Cardiac muscle cell (in vitro differentiated cells and primary cell): ENCODE results near the gene RRAGD. TPM values are rescaled to one million over a fixed set of nuclear protein-coding genes. Genes with fewer than 3 reads are reported as not detected.

Source experiments
- DNase-seq, 2 donors: peaks; one replicate each; pipeline versions ENCODE4 v3.0.0 to v3.0.0-alpha.2; 2010 to 2017; ENCODE audit warnings: low read depth in 1 of 2, low spot score in 1 of 2
- H3K27ac ChIP-seq: fragments of 200-600 bp; sonication (generic); 2 replicates; pipeline ENCODE4 v1.5.1; 2016
- H3K27me3 ChIP-seq: fragments of 200-600 bp; sonication (generic); 2 replicates; pipeline ENCODE4 v1.6.0; 2016; ENCODE audit warnings: control low read depth
- H3K36me3 ChIP-seq: fragments of 200-600 bp; sonication (generic); 2 replicates; pipeline ENCODE4 v1.5.1; 2016; ENCODE audit warnings: control low read depth
- H3K4me1 ChIP-seq: fragments of 200-600 bp; sonication (generic); 2 replicates; pipeline ENCODE4 v1.8.1; 2017; ENCODE audit warnings: low read depth, mild to moderate bottlenecking, mixed run types
- H3K4me3 ChIP-seq: fragments of 200-600 bp; sonication (generic); 2 replicates; pipeline ENCODE4 v1.5.1; 2016; ENCODE audit warnings: mild to moderate bottlenecking
- H3K9me3 ChIP-seq: fragments of 200-600 bp; sonication (generic); 2 replicates; pipeline ENCODE4 v1.5.1; 2017; ENCODE audit warnings: low read depth, mild to moderate bottlenecking, control low read depth
- CTCF ChIP-seq: IDR thresholded peaks from 2 replicates; pipeline ENCODE4 v1.5.1; 2012; ENCODE audit warnings: low read depth, mild to moderate bottlenecking, low read length
- polyA plus RNA-seq: library from polyadenylated mRNA; unstranded; fragments of >200 nt; fragmentation: Nextera tagmentation; extraction: Ambion mirVana; gene quantifications from 2 replicates; pipeline ENCODE4 v1.2.1, GENCODE V29; 2016
- total RNA-seq: library from RNA; depleted of rRNA; stranded (reverse); fragments of >200 nt; gene quantifications from 2 replicates; pipeline ENCODE4 v1.2.3, GENCODE V29; 2016

RRAGD gene
- total and polyA plus RNA-seq, 2 experiments from 2014 or later = 33.2 to 40.1 TPM

DNA sequence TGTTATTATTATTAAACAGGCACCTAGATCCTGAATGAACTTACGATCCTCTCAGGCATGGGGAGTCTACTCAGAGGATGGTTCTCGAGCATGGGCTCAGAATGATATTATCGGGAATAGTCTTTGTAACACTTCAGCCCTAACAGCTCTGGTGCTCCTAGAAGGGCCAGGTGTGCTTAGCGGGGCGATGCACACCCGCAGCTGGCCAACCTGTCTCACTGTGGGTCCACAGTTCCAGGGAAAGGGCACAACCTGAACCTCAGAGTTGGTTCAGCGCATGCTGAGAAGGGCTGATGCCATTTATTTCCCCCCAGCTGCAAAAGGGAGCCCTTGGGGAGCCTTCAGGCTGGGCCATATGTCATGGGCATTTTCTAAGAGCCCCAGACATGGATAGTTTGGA, 26.2 kb downstream of the RRAGD start:
- no peak for DNase-seq
- Histone ChIP-seq H3K4me1 (no peaks in the 10 kb centered on the region), H3K27me3 (no peaks in the 10 kb centered on the region), H3K36me3 (peaks cover 11% of the 10 kb centered on the region), H3K9me3 (no peaks in the 10 kb centered on the region), H3K4me3 (no peak overlapping the region), H3K27ac (no peak overlapping the region)
- no peak for TF ChIP-seq CTCF

DNA sequence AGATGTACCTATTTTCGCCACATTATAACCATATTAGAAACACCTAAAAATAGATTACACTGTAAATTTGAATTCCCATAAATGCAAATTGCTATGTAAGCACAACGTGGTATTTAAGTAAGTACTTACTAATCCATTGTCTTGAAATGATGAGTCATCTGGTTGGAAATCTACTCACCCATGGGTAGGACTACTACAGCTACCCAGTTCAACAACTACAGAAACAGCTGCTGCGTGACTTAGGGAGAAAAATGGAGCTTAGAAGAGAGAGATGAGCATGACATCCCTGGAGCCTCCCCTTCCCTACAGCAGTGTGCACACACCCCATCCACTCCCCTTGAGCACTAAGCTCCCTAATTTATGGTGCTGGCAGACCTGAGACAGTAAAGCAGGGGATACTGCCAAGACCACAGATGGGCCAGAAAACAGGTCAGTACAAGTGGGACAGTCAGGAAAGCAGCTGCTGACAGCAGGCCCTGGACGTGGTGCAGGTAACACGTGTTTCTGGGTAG, 26.9 kb downstream of the RRAGD start:
- H3K4me3 ChIP-seq = no peak overlapping the region
- no peaks in the 10 kb centered on the region for H3K4me1 ChIP-seq
- H3K36me3 ChIP-seq = peaks cover 11% of the 10 kb centered on the region
- H3K27me3 ChIP-seq = no peaks in the 10 kb centered on the region
- no peaks in the 10 kb centered on the region for H3K9me3 ChIP-seq
- DNase-seq = peak in 1 of 2 donors; percentile 46
- no peak overlapping the region for H3K27ac ChIP-seq
- no peak for TF ChIP-seq CTCF

- Histone ChIP-seq H3K36me3 (peaks cover 3% of the 10 kb centered on the region), H3K27ac (no peak overlapping the region), H3K4me3 (no peak overlapping the region), H3K4me1 (peaks cover under 1% of the 10 kb centered on the region), H3K27me3 (no peaks in the 10 kb centered on the region), H3K9me3 (no peaks in the 10 kb centered on the region)
- DNase-seq = no peak
- no peak for TF ChIP-seq CTCF
Observed at GRCh38 chr6:89381031-89381430, 31.0 kb downstream of the RRAGD start.

GRCh38 chr6:89379281-89379680, 32.8 kb downstream of the RRAGD start:
- H3K27me3 ChIP-seq = no peaks in the 10 kb centered on the region
- H3K9me3 ChIP-seq = no peaks in the 10 kb centered on the region
- peaks cover 10% of the 10 kb centered on the region for H3K4me1 ChIP-seq
- no peak overlapping the region for H3K27ac ChIP-seq
- no peak for TF ChIP-seq CTCF
- peak in 1 of 2 donors; percentile 7 for DNase-seq
- H3K36me3 ChIP-seq = no peaks in the 10 kb centered on the region
- no peak overlapping the region for H3K4me3 ChIP-seq

GRCh38 chr6:89378628-89379027, 33.4 kb downstream of the RRAGD start:
- DNase-seq = no peak
- Histone ChIP-seq H3K9me3 (no peaks in the 10 kb centered on the region), H3K4me1 (peaks cover 10% of the 10 kb centered on the region), H3K4me3 (no peak overlapping the region), H3K36me3 (no peaks in the 10 kb centered on the region), H3K27me3 (no peaks in the 10 kb centered on the region), H3K27ac (no peak overlapping the region)
- TF ChIP-seq CTCF = no peak
